Embryonic facial prominence (tissue), 1 donor: ENCODE measurements around the gene RAB25.

Source experiments
- DNase-seq: peaks from one replicate; pipeline ENCODE4 v3.0.0-alpha.2; 2016; ENCODE audit errors: extremely low spot score

The RAB25 gene

DNA sequence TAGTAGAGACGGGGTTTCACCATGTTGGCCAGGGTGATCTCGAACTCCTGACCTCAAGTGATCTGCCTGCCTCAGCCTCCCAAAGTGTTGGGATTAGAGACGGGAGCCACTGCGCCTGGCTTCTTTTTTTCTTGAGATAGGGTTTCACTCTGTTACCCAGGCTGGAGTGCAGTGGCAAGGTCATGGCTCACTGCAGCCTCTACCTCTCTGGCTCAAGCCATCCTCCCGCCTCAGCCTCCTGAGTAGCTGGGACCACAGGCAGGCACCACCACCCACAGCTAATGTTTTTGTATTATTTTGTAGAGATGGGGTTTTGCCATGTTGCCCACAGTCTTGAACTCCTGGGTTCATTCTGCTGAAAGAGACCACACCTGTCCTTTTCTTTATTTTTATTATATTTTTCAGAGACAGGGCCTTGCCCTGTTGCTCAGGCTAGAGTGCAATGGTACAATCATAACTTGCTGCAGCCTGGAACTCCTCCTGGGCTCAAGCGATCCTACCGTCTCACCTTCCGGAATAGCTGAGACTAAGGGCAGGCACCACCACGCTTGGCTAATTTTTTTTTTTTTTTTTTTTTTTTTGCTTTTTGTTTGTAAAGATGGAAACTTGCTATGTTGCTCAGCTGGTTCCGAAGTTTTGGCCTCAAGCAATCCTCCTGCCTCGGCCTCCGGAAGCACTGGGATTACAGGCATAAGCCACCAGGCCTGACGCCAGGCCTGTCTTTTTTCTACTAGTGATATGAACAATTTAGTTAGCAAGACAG, 56.6 kb downstream of the RAB25 start:
- DNase-seq, result no peak

DNA sequence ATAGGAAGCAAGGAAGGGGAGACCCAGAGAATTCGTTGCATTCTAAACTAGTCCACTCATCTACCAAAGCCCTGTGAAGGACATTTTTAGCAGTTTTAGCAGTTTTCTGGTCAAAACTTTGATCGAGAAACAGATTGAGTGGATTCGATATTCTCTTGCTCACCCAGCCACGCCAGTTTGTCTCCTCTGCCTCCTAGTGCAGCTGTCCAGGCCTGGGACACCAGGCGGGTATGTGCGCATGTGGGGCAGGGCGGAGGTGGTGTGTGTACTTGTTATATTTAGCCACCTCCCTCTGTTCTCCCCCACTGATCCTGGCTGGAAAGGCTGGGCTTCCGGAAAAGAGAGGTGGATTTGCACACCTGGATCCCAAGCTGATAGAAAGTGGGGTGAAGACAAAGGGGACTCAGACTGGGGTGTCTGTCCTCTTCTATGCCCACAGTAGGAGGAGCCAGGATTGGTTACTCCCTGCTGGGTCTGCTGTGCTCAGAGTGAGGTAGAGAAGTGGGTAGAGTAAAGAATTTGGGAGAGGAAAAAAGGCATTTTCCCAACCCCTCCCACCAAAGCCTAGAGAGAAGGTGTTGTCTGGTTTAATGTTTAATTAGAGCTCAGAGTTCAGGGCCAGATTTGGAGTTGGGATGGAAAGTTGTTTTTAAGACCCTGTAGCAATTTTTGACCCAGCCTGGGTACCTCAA, 57.4 kb downstream of the RAB25 start:
- DNase-seq, result no peak

DNA sequence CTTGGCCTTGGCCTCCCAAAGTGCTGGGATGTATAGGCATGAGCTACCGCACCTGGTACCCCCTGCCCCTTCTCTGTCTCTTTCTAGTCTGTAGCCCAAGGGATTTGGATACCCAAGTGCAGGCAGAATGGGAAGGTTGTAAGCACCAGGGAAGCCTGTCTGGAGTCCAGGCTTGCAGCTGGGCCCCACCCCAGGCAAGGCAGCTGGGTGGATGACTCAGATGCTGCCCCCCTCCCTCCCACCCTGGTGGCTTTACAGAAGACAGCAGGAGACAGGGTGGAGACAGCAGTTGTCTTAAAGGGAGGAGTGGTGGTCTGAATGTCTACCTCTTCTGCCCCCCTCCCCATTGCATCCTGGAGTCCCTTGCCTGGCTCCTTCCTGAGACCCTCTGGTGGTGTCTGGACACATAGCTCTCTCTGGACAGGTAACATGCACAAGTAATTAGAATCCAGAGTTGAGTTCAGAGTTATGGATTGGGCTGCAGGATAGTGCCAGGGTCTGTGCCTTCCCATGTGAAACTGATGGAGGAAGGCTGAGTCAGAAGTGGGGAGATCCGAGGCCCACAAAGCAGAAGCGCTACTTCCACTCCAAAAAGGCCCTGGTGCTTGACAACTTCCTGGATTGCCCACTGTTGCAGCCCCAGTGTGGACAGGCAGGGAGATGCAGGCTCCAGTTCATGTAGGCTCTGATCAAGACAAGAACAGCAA, 58.7 kb downstream of the RAB25 start:
- no peak for DNase-seq
